Ishikawa (cell line): ENCODE data around the gene KRT39.

Source experiments
- CEBPB ChIP-seq: IDR thresholded peaks from 2 replicates; pipeline ENCODE4 v1.6.1; 2012
- CREB1 ChIP-seq: IDR thresholded peaks from 2 replicates; pipeline ENCODE4 v1.6.1; 2012; ENCODE audit warnings: low read depth
- EGR1 ChIP-seq: IDR thresholded peaks from 2 replicates; pipeline ENCODE4 v1.6.1; 2012
- EP300 ChIP-seq: IDR thresholded peaks from 2 replicates; pipeline ENCODE4 v1.6.1; 2012; ENCODE audit warnings: borderline replicate concordance
- FOXM1 ChIP-seq: IDR thresholded peaks from 2 replicates; pipeline ENCODE4 v1.6.1; 2012; ENCODE audit warnings: low read depth, borderline replicate concordance
- NFIC ChIP-seq: IDR thresholded peaks from 2 replicates; pipeline ENCODE4 v1.6.1; 2012
- RAD21 ChIP-seq: IDR thresholded peaks from 2 replicates; pipeline ENCODE4 v1.6.1; 2012; ENCODE audit warnings: low read depth
- REST ChIP-seq: IDR thresholded peaks from 2 replicates; pipeline ENCODE4 v1.6.1; 2012; ENCODE audit warnings: low read depth, mild to moderate bottlenecking
- TAF1 ChIP-seq: IDR thresholded peaks from 2 replicates; pipeline ENCODE4 v1.6.1; 2012; ENCODE audit warnings: low read depth, mild to moderate bottlenecking
- TCF12 ChIP-seq: IDR thresholded peaks from 2 replicates; pipeline ENCODE4 v1.6.1; 2012; ENCODE audit warnings: low read depth
- TEAD4 ChIP-seq: IDR thresholded peaks from 2 replicates; pipeline ENCODE4 v1.6.1; 2012
- YY1 ChIP-seq: IDR thresholded peaks from 2 replicates; pipeline ENCODE4 v1.6.1; 2012; ENCODE audit warnings: low read depth
- ZBTB7A ChIP-seq: IDR thresholded peaks from 2 replicates; pipeline ENCODE4 v1.6.1; 2012; ENCODE audit warnings: low read depth
- TF ChIP-seq, protein P1 (sequence below): IDR thresholded peaks from 2 replicates; pipeline ENCODE4 v1.6.1; 2012
- TF ChIP-seq, protein P2 (sequence below): IDR thresholded peaks from 2 replicates; pipeline ENCODE4 v1.6.1; 2012

The KRT39 gene

GRCh38 chr17:40936976-40937375 is 29.8 kb downstream of the KRT39 start:
- TF ChIP-seq, protein P1, sequence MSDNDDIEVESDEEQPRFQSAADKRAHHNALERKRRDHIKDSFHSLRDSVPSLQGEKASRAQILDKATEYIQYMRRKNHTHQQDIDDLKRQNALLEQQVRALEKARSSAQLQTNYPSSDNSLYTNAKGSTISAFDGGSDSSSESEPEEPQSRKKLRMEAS: no peak
- TF ChIP-seq FOXM1: no peak
- no peak for TF ChIP-seq RAD21

- no peak for TF ChIP-seq NFIC
- TF ChIP-seq, protein P1: no peak
- no peak for TF ChIP-seq RAD21
- TF ChIP-seq, protein P2, sequence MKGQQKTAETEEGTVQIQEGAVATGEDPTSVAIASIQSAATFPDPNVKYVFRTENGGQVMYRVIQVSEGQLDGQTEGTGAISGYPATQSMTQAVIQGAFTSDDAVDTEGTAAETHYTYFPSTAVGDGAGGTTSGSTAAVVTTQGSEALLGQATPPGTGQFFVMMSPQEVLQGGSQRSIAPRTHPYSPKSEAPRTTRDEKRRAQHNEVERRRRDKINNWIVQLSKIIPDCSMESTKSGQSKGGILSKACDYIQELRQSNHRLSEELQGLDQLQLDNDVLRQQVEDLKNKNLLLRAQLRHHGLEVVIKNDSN: no peak
- no peak for TF ChIP-seq TAF1
- TF ChIP-seq CEBPB: peak; percentile 48; the same call in 1 of the 2 replicates
- no peak for TF ChIP-seq REST
- TF ChIP-seq EGR1: no peak
Observed at GRCh38 chr17:40936437-40936971, 30.2 kb downstream of the KRT39 start.

DNA sequence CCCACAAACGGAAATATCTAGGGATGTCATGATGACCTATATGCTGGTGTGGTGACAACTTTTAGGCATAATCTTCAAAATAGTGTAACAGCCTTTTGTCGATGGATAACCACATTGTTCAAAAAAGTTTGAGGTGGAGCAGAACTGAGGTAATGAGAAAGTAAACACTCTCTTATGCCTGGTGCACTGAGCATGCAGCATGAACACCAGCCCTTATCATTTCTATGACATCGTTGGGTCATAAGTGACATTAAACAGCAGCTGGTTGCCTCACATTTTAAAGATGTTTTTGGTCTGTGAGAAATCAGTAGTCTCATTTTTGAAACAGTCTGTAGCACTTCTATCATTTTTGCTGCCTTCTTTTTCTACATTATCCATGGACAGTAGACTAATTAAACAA is 31.1 kb downstream of the KRT39 start:
- TF ChIP-seq CREB1 (no peak), YY1 (no peak), TAF1 (no peak), FOXM1 (no peak), EP300 (no peak), RAD21 (no peak), REST (no peak), TEAD4 (no peak), CEBPB (no peak), NFIC (no peak), ZBTB7A (no peak), TCF12 (no peak)
- TF ChIP-seq, protein P1: no peak
- TF ChIP-seq, protein P2: no peak

GRCh38 chr17:40932608-40933007 is 34.1 kb downstream of the KRT39 start:
- TF ChIP-seq YY1 (peak; percentile 47; the same call in 1 of the 2 replicates), ZBTB7A (no peak), EP300 (peak; percentile 94), NFIC (peak; percentile 83), RAD21 (peak; percentile 34; the same call in 1 of the 2 replicates), CEBPB (peak; percentile 44), EGR1 (no peak), TEAD4 (peak; percentile 97), CREB1 (no peak), FOXM1 (peak; percentile 85), TCF12 (peak; percentile 93), TAF1 (no peak), REST (no peak)
- TF ChIP-seq, protein P2: no peak
- TF ChIP-seq, protein P1: peak; percentile 41; the same call in 1 of the 2 replicates
